GM21381 (cell line): ENCODE results near the gene KRT85.
"Not testable (repeated sequence)": the region's sequence is repeated elsewhere in the genome, so short reads cannot be mapped to it uniquely, and the experiment has no call there.

ENCODE experiments used
- ATAC-seq: cut with Tn5 transposase; IDR thresholded peaks from one replicate; pipeline ENCODE4 v1.9.1; 2021; ENCODE audit warnings: mild to moderate bottlenecking, moderate library complexity; ENCODE audit not compliant: unreplicated experiment

The KRT85 gene

GRCh38 chr12:52327830-52328500, 39.3 kb downstream of the KRT85 start:
- ATAC-seq: no peak

GRCh38 chr12:52327052-52327829, 40.0 kb downstream of the KRT85 start:
- peak; percentile 91 for ATAC-seq

DNA sequence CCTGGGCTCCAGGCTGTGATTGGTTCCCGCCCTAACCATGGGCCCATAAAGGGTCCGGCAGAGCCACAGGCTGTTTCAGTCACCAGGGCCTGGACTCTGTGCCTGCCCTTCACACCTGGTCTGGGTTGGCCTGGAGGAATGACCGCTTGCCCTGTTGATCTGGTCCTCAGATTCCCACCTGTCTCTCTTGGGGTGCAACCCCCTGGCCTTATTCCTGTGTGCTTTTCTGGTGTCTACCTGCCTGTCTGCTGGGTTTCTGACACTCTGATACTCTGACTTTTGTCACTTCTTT, 43.2 kb downstream of the KRT85 start:
- no peak for ATAC-seq

DNA sequence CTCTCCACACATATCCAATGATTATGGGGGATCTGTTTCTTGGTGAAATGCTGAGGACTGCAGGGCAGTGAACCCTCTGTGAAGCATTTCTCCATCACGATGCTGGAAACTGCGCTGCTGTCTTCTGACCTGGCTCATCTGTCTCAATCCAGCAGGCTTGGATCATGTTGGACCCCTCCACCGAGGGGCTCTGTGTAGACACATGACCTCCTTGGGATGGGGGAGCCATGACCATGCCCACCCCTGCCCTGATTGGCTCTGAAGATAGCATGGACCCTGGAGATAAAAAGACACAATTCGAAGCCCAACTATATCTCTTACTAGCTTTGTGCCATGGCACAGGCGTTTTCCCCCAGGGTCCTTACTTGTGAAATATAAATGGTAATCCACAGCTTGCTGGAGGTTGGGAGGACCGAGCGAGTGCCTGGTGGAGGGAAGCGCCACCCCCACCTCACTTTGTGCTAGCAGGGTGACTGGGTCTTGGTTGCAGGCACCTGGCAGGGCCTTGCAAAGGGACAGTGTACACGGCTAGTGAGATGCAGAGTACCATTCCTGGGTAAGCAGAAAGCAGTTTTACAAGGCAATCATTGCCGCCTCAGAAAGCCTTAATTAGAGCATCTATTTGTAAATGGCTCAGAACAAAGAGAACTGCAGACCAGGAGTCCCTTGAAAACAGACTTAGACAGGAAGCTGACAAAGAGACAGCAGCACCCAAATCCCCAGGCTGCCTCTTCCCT, 43.7 kb downstream of the KRT85 start:
- no peak for ATAC-seq

DNA sequence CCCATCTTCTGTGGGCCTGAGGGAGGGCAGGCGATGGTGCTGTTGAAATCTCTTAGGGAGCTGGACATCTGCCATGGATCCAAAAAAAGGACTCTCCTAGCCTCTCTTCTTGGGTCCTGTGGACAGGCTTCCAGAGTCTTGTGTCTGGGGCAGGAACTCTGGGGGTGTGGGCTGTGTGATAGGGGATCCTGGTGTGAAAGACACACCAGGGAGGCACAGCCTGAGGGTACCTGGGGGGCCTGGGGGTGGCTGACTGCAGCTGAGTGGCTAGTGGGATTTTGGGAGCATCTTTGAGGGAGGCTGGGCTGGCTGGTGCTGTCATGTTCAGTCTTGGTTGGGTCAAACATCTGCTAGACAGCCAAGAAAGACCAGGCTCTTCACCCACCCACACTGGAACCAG, 44.3 kb downstream of the KRT85 start:
- no peak for ATAC-seq

- no peak for ATAC-seq
These were observed 45.2 kb downstream of the KRT85 start for GRCh38 chr12:52322069-52322468.

- ATAC-seq: no peak
These were observed 45.9 kb downstream of the KRT85 start for GRCh38 chr12:52321418-52321817.

- ATAC-seq: no peak
These were observed 46.4 kb downstream of the KRT85 start, which contains the start of gene KRT83 for GRCh38 chr12:52320784-52321400. KRT83 (minus strand) TSS chr12:52321398; CDS start chr12:52321335, 63 bp downstream.

DNA sequence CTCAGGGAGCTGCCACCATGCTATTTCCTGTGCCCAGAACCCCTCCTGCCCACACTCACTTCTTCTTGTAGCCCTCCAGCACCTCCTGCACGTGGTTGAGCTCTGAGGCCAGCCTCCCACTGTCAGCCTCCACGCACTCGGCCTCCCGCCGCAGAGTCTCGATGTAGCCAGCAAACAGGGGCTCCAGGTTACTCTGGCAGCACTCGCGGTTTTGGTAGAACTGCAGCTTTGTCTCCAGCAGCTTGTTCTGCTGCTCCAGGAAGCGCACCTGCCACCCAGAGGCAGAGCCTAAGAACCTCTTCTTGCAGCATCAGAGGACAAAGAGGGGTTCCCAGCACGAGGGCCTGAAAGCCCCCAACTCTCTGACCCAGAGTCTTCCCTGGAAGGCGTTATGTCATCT, 48.2 kb downstream of the KRT85 start:
- no peak for ATAC-seq

- no peak for ATAC-seq
These were observed 48.9 kb downstream of the KRT85 start for GRCh38 chr12:52318241-52318990.

- ATAC-seq: no peak
These were observed 49.7 kb downstream of the KRT85 start for GRCh38 chr12:52317468-52318052.

GRCh38 chr12:52316701-52317100, 50.6 kb downstream of the KRT85 start:
- no peak for ATAC-seq

DNA sequence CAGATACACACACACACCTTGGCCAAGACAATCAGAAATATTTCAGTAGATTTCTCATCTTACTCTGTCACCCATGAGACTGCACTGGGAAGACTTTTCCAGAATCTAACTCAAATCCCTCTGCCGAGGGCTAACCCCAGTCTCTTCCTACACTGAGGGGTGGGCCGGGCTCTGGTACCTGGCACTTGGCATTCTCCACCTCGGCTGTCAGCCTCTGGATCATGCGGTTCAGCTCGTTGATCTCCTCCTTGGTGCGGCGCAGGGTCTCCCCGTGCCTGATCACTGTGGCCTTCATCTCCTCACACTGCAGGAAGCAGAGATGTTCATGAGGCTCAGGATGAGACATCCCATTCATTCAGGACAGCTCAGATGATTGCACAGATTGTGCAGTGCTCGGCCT, 51.0 kb downstream of the KRT85 start:
- no peak for ATAC-seq

GRCh38 chr12:52315721-52316120, 51.6 kb downstream of the KRT85 start:
- not testable (repeated sequence) for ATAC-seq

- no peak for ATAC-seq
These were observed 52.8 kb downstream of the KRT85 start for GRCh38 chr12:52314511-52314910.

- no peak for ATAC-seq
These were observed 53.4 kb downstream of the KRT85 start for GRCh38 chr12:52313926-52314325.

GRCh38 chr12:52313461-52313860, 53.8 kb downstream of the KRT85 start:
- no peak for ATAC-seq

DNA sequence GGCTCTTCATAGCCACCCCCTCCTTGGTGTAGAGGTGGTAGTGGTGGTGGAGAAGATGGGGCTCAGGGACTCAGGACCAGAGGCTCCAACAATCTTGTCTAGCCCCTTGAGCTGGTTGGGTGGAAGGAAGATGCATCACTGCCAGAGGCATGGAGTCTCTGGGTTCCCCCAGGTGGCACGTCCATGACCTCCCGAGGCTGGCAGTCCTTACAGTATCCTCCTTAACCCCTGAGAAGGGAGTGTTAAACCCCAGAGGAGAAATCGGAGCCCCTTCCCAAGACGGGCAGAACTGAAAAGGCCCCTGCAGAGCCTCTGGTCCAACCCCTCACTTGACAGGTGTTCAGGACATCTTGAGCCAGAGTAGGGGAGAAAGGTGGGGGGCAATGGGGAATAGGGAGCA, 55.2 kb downstream of the KRT85 start:
- ATAC-seq: no peak

DNA sequence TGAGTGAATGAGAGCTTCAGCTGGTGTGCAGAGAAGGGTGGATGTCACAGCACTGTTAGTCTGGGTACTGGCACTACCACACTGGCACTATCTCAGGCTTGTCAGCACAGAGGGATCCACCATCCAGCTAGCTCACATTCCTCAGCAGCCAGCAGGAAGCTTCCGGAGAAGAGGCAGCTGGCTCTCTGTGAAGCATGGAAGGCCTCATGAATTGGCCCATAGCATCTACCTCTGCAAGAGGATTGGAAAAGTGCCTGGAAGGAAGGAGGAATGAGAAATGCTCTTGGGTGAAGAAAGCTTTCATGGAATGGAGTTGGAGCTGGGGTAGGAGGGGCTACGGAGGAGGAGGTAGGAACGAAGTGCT, 56.0 kb downstream of the KRT85 start:
- ATAC-seq: no peak

- no peak for ATAC-seq
These were observed 56.5 kb downstream of the KRT85 start for GRCh38 chr12:52310622-52311284.
